ENCODE results near the gene CXCR6. TPM values are rescaled to one million over a fixed set of nuclear protein-coding genes. Genes with fewer than 3 reads are reported as not detected.

The CXCR6 gene
- total and polyA plus RNA-seq, 2 experiments from 2014 or later = 0.06 TPM; not detected in 1

- peak in 1 of 2 donors; percentile 67 for DNase-seq (ENCODE audit: low read depth in 1 of 2, low spot score in 1 of 2)
- Histone ChIP-seq H3K9me3 (ENCODE audit: low read depth) (no peaks in the 10 kb centered on the region), H3K27ac (peak overlapping the region; percentile 57), H3K27me3 (no peaks in the 10 kb centered on the region), H3K4me3 (no peak overlapping the region), H3K36me3 (no peaks in the 10 kb centered on the region), H3K4me1 (ENCODE audit: low read depth) (peaks cover 95% of the 10 kb centered on the region)
- TF ChIP-seq CTCF (IDR thresholded peaks at IDR 0.05; ENCODE audit: low read depth, low read length) = no peak
Observed at GRCh38 chr3:45990181-45990580, 46.9 kb downstream of the CXCR6 start.

- no peaks in the 10 kb centered on the region for H3K9me3 ChIP-seq (ENCODE audit: low read depth)
- no peaks in the 10 kb centered on the region for H3K36me3 ChIP-seq
- TF ChIP-seq CTCF (IDR thresholded peaks at IDR 0.05; ENCODE audit: low read depth, low read length) = no peak
- no peaks in the 10 kb centered on the region for H3K27me3 ChIP-seq
- no peak overlapping the region for H3K4me3 ChIP-seq
- H3K4me1 ChIP-seq (ENCODE audit: low read depth) = peaks cover 83% of the 10 kb centered on the region
- H3K27ac ChIP-seq = no peak overlapping the region
- no peak for DNase-seq (ENCODE audit: low read depth in 1 of 2, low spot score in 1 of 2)
Observed at GRCh38 chr3:45991341-45991740, 48.1 kb downstream of the CXCR6 start.

GRCh38 chr3:45992133-45992729 is 49.0 kb downstream of the CXCR6 start:
- Histone ChIP-seq H3K4me1 (ENCODE audit: low read depth) (peaks cover 74% of the 10 kb centered on the region), H3K27me3 (no peaks in the 10 kb centered on the region), H3K36me3 (no peaks in the 10 kb centered on the region), H3K27ac (no peak overlapping the region), H3K9me3 (ENCODE audit: low read depth) (no peaks in the 10 kb centered on the region), H3K4me3 (no peak overlapping the region)
- no peak for TF ChIP-seq CTCF (IDR thresholded peaks at IDR 0.05; ENCODE audit: low read depth, low read length)
- no peak for DNase-seq (ENCODE audit: low read depth in 1 of 2, low spot score in 1 of 2)

- Histone ChIP-seq H3K9me3 (ENCODE audit: low read depth) (no peaks in the 10 kb centered on the region), H3K4me1 (ENCODE audit: low read depth) (peaks cover 69% of the 10 kb centered on the region), H3K4me3 (no peak overlapping the region), H3K36me3 (no peaks in the 10 kb centered on the region), H3K27ac (no peak overlapping the region), H3K27me3 (no peaks in the 10 kb centered on the region)
- peak in 1 of 2 donors; percentile 70 for DNase-seq (ENCODE audit: low read depth in 1 of 2, low spot score in 1 of 2)
- no peak for TF ChIP-seq CTCF (IDR thresholded peaks at IDR 0.05; ENCODE audit: low read depth, low read length)
Observed at GRCh38 chr3:45992821-45993221, 49.6 kb downstream of the CXCR6 start.

- DNase-seq (ENCODE audit: low read depth in 1 of 2, low spot score in 1 of 2) = no peak
- H3K36me3 ChIP-seq = no peaks in the 10 kb centered on the region
- no peak overlapping the region for H3K4me3 ChIP-seq
- no peak overlapping the region for H3K27ac ChIP-seq
- peaks cover 62% of the 10 kb centered on the region for H3K4me1 ChIP-seq (ENCODE audit: low read depth)
- H3K9me3 ChIP-seq (ENCODE audit: low read depth) = no peaks in the 10 kb centered on the region
- TF ChIP-seq CTCF (IDR thresholded peaks at IDR 0.05; ENCODE audit: low read depth, low read length) = no peak
- no peaks in the 10 kb centered on the region for H3K27me3 ChIP-seq
Observed at GRCh38 chr3:45993421-45994027, 50.3 kb downstream of the CXCR6 start.
